CD1c-positive myeloid dendritic cell (primary cell): Measurements from ENCODE around the gene GLCE.

Experiments used
- DNase-seq: peaks from one replicate; pipeline ENCODE4 v3.0.0-alpha.2; 2016; ENCODE audit errors: extremely low spot score

Gene GLCE

GRCh38 chr15:69160141-69160993 lies at the start of gene GLCE:
Gene GLCE, plus strand, starts transcription at chr15:69160635. Its CDS starts 95,172 bp downstream, at chr15:69255807.
- DNase-seq = peak; percentile 97

DNA sequence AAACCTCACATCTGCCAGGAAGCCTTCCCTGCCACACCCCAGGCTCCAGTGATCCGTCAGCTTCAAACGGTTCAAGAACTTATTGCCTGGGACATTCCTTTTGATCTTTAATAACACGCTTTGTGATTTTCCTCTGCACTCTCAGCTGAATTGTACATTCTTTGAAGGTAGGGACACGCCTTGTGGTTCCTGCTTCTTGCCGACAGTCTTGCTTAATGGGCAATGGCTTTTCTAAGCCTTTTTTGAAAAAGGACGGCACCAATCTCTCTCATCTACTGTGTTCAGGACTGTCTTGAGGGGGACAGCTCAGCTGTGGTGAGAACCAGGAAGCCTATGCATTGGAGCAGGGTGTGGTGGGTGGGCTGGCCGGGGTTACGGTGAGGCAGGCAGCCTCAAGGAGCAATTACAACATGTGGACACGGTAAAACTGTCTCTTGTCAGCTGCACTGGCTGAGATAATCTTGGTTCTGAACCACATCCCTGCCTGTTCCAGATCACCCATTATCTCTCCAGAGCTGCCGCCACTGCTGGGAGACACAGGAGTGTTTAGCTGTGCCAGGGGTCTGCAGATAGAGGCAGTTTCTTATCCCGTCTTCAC lies 46.0 kb upstream of the GLCE start:
- no peak for DNase-seq

GRCh38 chr15:69115031-69115430 lies 45.4 kb upstream of the GLCE start:
- DNase-seq = no peak

GRCh38 chr15:69116391-69116790 lies 44.0 kb upstream of the GLCE start:
- no peak for DNase-seq

DNA sequence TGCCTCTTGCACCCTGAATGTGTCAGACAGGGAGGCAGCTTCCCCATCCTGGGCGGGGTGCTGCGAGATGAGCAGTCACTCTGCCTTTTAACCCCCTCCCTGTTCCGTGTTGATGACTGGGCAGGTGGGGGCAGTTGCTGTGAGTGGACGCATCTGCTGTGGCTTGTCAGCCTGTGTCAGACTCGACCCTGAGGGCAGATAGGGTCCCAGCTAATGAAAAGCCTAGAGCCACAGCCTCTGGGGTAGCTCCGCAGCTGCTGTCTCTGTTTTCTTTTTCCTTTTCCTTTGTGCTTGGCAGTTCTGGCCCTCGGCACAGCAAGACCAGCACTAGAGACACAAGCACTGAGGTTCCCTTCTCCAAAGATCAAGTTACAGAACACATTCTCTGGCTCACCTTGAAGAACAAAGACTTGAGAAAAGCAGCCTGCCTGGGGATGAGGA lies 43.0 kb upstream of the GLCE start:
- DNase-seq = no peak

GRCh38 chr15:69118089-69118488 lies 42.3 kb upstream of the GLCE start:
- no peak for DNase-seq

DNA sequence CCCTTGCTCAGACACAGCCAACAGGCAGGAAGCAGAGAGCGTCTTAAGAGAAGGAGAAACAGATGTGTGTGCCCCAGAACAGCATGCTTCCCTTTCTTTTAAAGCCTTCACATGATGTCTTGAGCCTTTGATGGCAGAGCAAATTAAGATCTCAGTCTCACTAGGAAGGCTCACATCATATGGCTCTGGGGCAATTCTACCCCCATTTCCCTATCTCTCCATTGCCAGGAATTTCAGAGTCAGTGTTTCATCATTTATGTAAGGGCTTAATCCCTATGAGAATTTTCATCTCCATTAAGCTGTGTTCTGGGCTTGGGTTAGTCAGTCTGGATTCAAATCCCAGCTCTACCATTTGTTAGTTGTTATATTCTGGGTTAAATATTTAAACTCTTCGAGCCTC lies 41.4 kb upstream of the GLCE start:
- no peak for DNase-seq

DNA sequence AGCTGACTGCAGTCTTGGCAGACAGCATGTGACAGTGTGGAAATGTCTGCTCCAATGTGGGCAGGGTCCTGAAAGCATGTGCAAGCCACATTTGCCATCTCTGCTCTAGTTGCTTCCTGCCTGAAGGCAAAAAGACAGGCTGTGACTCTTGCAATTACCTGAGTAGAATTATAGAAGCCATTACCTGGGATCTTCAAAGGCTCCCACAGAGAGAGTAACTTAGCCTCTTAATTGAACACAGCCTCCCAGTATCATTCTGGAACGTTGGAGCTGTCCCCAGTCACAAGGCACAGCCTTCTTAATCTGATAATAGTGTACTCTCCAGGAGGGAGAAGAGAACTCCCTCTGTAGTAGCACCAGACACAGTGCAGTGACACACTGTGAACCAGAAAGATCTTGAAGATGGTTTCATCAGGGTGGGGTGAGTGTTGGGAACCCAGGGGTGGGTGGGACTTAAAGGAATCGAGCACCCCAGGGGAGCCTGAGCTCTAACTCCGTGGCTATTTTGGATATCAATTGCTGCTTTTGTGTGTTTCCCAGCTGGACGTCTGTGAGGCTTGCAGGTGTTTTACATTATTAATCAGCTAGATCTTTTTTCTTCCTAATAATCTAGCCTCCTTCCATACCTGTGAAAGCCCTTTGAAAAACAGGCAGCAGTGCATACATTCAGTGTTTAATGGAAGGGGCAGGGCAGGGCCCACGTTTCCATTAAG lies 40.6 kb upstream of the GLCE start:
- DNase-seq = no peak

DNA sequence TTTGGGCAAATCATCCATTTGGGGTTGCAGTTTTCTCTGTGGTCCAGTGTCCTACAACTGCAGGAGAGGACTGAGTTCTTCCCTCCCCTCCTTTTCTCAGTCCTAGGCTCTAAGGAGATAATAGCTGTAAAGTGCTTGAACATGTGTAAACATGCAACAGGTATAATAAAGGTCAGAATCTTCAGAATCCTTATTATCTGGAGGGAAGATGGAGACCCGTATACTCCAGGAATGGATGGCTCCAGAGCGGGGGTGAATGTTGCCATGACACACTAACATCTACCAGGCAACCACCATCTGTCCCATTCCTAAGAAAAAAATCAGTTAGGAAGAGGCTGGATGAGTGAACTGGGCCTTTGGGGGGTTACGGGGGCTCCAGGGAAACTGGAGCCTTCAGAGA lies 39.7 kb upstream of the GLCE start:
- no peak for DNase-seq

GRCh38 chr15:69121198-69121828 lies 39.1 kb upstream of the GLCE start:
- DNase-seq = no peak

DNA sequence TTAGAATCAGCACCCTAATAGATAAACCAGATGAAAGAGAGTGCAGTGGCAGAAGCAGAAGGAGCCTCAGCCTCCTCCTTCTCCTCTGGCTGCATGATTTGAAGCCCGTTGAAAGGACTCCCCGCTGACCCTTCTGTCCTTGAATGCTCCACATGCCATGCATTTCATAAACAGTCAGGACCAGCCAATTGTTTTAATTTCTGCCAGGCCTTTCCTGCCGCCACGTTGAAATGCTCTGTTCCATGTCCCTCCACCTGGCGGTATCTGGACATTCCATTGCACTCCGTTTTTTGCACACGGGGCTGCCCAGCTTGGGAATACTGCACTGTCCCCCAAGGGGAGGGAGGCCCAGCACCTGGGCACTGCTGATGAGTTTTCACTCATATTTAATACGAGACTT lies 35.2 kb upstream of the GLCE start:
- no peak for DNase-seq

DNA sequence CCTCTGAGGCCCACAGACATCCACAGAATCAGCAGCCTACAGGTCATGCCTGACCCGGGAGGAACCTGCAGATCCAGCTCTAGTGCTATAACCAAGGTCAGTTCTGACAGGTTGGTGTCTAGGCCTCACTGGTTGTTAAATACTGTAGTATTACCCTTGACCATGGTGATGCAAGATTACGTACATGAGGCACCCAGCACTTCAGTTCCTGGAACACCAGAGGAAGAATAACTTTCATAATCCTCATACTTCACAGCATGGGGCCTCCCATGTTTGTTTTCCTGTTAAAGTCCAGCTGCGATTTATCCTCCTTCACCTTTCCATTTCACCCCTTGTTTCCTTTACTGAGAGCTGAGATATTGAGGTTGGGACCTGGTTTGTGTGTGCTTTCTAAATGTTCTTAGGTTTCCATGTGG lies 34.4 kb upstream of the GLCE start:
- peak; percentile 51 for DNase-seq

DNA sequence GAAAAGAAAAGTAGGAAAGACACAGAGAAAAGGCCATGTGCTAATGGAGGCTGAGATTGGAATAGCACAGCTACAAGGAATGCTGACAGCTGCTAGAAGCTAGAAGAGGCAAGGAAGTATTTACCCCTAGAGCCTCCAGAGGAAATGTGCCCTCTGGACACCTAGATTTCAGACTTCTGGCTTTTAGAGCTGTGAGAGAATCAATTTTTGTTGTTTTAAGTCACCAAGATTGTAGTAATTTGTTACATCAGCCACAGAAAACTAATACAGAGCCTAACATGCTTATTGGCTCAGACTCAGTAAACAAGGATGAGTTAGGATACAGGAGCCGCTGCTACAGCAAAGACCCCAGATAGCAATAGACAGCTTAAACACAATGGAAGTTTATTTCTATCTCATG lies 33.1 kb upstream of the GLCE start:
- no peak for DNase-seq

GRCh38 chr15:69128667-69129311 lies 31.6 kb upstream of the GLCE start:
- no peak for DNase-seq

DNA sequence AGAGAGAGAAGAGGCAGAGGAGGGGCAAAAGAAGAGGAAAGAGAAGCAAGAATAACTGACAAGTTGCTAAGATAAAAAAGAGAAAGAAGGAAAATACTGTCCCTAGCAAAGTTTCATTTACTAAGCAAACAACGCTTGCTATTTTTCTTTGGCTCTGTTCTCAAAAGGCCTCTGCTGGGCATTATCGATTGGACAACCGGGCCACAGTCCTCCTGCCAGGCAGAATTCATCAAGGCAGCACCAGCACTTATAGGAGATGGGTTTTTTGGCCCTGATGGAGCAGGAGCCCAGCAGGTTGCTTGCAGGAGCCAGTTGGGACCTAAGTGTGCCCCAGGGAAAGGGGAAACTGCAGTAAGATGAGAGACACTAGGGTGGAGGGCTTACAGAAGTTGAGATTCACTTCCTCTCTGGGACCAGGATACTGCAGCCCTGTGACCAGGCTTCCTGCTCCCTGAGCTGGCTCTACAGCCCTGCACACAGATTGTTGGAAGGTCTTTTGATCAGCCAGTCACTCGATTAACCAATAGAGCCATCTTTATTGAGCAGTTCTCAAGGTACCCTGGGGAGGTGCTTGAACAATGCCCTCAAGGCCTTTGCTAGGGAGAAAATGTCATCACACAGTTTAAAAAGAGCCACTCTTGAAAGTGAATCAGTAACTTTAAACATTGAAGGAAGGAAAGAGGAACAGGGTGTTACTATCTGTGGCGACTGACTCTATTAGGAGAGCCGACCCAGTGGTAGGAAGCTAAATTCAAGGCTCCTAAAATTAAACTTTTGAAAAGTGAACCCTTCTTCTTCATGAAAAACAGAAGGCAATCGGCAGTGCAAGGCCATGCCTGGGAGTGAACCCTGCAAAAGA lies 28.8 kb upstream of the GLCE start:
- peak; percentile 72 for DNase-seq

DNA sequence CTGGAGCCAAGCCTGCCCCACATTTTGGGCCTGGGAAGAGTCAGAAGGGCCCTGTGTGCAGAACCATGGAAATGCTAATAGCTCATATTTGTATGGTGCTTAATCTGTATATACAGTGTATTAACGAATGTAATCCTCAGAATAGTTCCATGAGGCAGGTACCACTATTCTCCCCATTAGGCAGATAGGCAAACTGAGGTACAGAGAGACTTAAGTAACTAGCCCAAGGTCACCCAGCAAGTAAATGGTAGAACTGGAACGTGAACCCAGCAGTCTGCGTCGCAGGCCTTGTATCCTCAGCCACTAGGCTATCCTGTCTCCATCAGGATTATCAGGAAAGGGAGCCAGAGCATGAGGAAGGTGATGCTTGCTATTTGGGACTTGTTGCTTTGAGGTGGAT lies 28.0 kb upstream of the GLCE start:
- DNase-seq = no peak

- DNase-seq = peak; percentile 35
These were observed 27.2 kb upstream of the GLCE start for GRCh38 chr15:69132977-69133861.

- no peak for DNase-seq
These were observed 26.4 kb upstream of the GLCE start for GRCh38 chr15:69133862-69134519.

DNA sequence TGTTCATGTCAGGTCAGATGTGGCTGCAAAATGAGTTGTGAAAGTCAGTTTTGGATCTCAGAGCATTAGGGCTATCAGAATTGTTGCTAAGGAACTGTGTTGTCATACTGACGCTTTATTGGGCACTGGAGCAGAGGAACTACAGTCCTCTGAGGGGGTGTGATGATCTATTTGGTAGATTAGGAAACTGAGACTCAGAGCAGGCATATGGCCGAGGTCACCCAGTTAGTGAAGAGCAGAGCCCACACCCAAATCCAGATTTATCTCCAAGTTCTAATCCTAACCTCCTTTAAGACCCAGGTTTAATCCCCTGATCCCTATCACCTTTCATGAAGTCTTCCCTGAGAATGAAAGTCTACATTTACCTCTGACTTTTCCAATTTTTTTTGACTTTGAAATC lies 25.6 kb upstream of the GLCE start:
- peak; percentile 40 for DNase-seq
